H1 (cell line): ENCODE results near the gene ENPP6. TPM values are rescaled to one million over a fixed set of nuclear protein-coding genes. Genes with fewer than 3 reads are reported as not detected.

Experiments
- CTCF ChIA-PET: fragments of 300-600 bp; sonication (Branson Sonifier 250); formaldehyde crosslinking; loops from one replicate; lab custom pipeline; 2021; ENCODE audit not compliant: partially characterized antibody; lab: Charles Lee
- POLR2A ChIA-PET: fragments of 300-600 bp; sonication (Branson Sonifier 250); formaldehyde crosslinking; loops from one replicate; lab custom pipeline; 2021; ENCODE audit warnings: inconsistent platforms; ENCODE audit not compliant: partially characterized antibody; lab: Charles Lee
- DNase-seq, 2 experiments: peaks; one replicate each; pipeline versions ENCODE4 v3.0.0 to v3.0.0-alpha.2; 2010 to 2022; ENCODE audit warnings: low spot score in 2 of 2, low read depth in 1 of 2, mixed read lengths in 1 of 2
- FAIRE-seq: peaks from 2 replicates; lab custom pipeline; 2011; peaks lifted over from hg19 to GRCh38; lab: Jason Lieb, UNC
- H2AFZ ChIP-seq: 2 replicates; pipeline ENCODE4 v1.8.1; 2012; ENCODE audit warnings: low read length, inconsistent platforms
- H2AK5ac ChIP-seq: 2 replicates; pipeline ENCODE4 v1.6.1; 2013; ENCODE audit warnings: low read depth, low read length
- H2BK120ac ChIP-seq: replicated peaks from 2 replicates; pipeline ENCODE3; 2013; ENCODE audit warnings: low read depth, low read length, inconsistent platforms
- H2BK12ac ChIP-seq: 2 replicates; pipeline ENCODE4 v1.6.1; 2013; ENCODE audit warnings: low read depth, low read length
- H2BK15ac ChIP-seq: 2 replicates; pipeline ENCODE4 v1.6.1; 2013; ENCODE audit warnings: low read length
- H2BK20ac ChIP-seq: 2 replicates; pipeline ENCODE4 v1.6.1; 2013; ENCODE audit warnings: low read length
- H2BK5ac ChIP-seq: 2 replicates; pipeline ENCODE4 v1.6.1; 2013; ENCODE audit warnings: low read depth, low read length
- H3K14ac ChIP-seq: 2 replicates; pipeline ENCODE4 v1.6.1; 2013; ENCODE audit warnings: inconsistent platforms; ENCODE audit not compliant: insufficient read length
- H3K18ac ChIP-seq: 2 replicates; pipeline ENCODE4 v1.6.1; 2013; ENCODE audit warnings: low read length; ENCODE audit errors: extremely low read depth
- H3K23ac ChIP-seq: 2 replicates; pipeline ENCODE4 v1.6.1; 2013; ENCODE audit warnings: inconsistent platforms; ENCODE audit not compliant: insufficient read length
- H3K23me2 ChIP-seq: 2 replicates; pipeline ENCODE4 v1.6.1; 2013; ENCODE audit warnings: low read depth, low read length
- H3K27ac ChIP-seq: 2 replicates; pipeline ENCODE4 v1.6.1; 2011; ENCODE audit warnings: low read depth, low read length, inconsistent platforms
- H3K27me3 ChIP-seq, 4 experiments: replicated peaks in 1 of 4; 1 replicate in 1 of 4; 2 replicates in 3 of 4; pipeline versions ENCODE4 v1.6.1 to v1.8.1; 2011 to 2013; ENCODE audit warnings: low read length in 3 of 4, mild to moderate bottlenecking in 3 of 4, inconsistent platforms in 2 of 4, mixed read lengths in 2 of 4, moderate library complexity in 1 of 4; ENCODE audit not compliant: control insufficient read depth in 3 of 4, insufficient read depth in 3 of 4; ENCODE audit errors: extremely low read depth in 1 of 4
- H3K36me3 ChIP-seq, 4 experiments: 2 replicates each; pipeline versions ENCODE4 v1.6.1 to v1.8.1; 2011 to 2013; ENCODE audit warnings: mild to moderate bottlenecking in 4 of 4, low read length in 3 of 4, moderate library complexity in 2 of 4, control low read depth in 1 of 4, inconsistent platforms in 1 of 4; ENCODE audit not compliant: insufficient read depth in 4 of 4, control insufficient read depth in 2 of 4
- H3K4ac ChIP-seq: replicated peaks from 2 replicates; pipeline ENCODE3; 2013; ENCODE audit warnings: low read length, low read depth, mixed read lengths, inconsistent platforms; ENCODE audit not compliant: insufficient read length
- H3K4me1 ChIP-seq, 4 experiments: replicated peaks in 1 of 4; 1 replicate in 1 of 4; 2 replicates in 3 of 4; pipeline versions ENCODE4 v1.6.1 to v1.8.1; 2011 to 2013; ENCODE audit warnings: low read length in 3 of 4, inconsistent platforms in 2 of 4, mixed read lengths in 1 of 4; ENCODE audit not compliant: insufficient read depth in 4 of 4, control insufficient read depth in 3 of 4
- H3K4me2 ChIP-seq, 2 experiments: 2 replicates each; pipeline versions ENCODE4 v1.6.1 to v1.8.1; 2011 to 2013; ENCODE audit warnings: low read depth in 2 of 2, low read length in 2 of 2, control low read depth in 1 of 2, inconsistent platforms in 1 of 2, mild to moderate bottlenecking in 1 of 2; ENCODE audit not compliant: insufficient read depth in 1 of 2
- H3K4me3 ChIP-seq, 4 experiments: fragments of 200-600, 300-600 bp in 1 of 4; sonication (generic), shearing (Covaris generic), sonication (Bioruptor Twin) in 1 of 4; 2 replicates each; pipeline versions ENCODE4 v1.5.1 to v1.8.1; 2011 to 2016; ENCODE audit warnings: low read length in 4 of 4, low read depth in 3 of 4, control low read depth in 2 of 4, inconsistent platforms in 2 of 4, mild to moderate bottlenecking in 2 of 4, mixed read lengths in 1 of 4, moderate library complexity in 1 of 4; ENCODE audit not compliant: insufficient read depth in 2 of 4; ENCODE audit errors: extremely low read depth in 1 of 4
- H3K56ac ChIP-seq: replicated peaks from 2 replicates; pipeline ENCODE3; 2013; ENCODE audit warnings: low read depth, mild to moderate bottlenecking, mixed read lengths, low read length, inconsistent platforms; ENCODE audit not compliant: insufficient read length
- H3K79me1 ChIP-seq: 2 replicates; pipeline ENCODE4 v1.6.1; 2013; ENCODE audit warnings: low read depth, low read length, control low read depth
- H3K79me2 ChIP-seq, 2 experiments: 2 replicates each; pipeline versions ENCODE4 v1.6.1 to v1.8.1; 2012 to 2013; ENCODE audit warnings: low read length in 2 of 2, mild to moderate bottlenecking in 2 of 2, inconsistent platforms in 1 of 2; ENCODE audit not compliant: insufficient read depth in 2 of 2, control insufficient read depth in 1 of 2
- H3K9ac ChIP-seq, 4 experiments: replicated peaks in 1 of 4; 1 replicate in 1 of 4; 2 replicates in 3 of 4; pipeline versions ENCODE4 v1.6.1 to v1.8.1; 2011 to 2013; ENCODE audit warnings: low read depth in 3 of 4, low read length in 3 of 4, control low read depth in 2 of 4, mild to moderate bottlenecking in 2 of 4, moderate library complexity in 2 of 4, inconsistent platforms in 1 of 4; ENCODE audit errors: extremely low read depth in 1 of 4
- H3K9me3 ChIP-seq, 2 experiments: 2 replicates each; pipeline versions ENCODE4 v1.6.1 to v1.8.1; 2012 to 2013; ENCODE audit warnings: mild to moderate bottlenecking in 2 of 2, moderate library complexity in 2 of 2, control low read depth in 1 of 2, inconsistent platforms in 1 of 2, low read depth in 1 of 2, low read length in 1 of 2, mixed read lengths in 1 of 2; ENCODE audit not compliant: insufficient read depth in 2 of 2
- H4K20me1 ChIP-seq, 2 experiments: replicated peaks in 1 of 2; 2 replicates each; pipeline versions ENCODE3 to v1.8.1; 2011 to 2013; ENCODE audit warnings: inconsistent platforms in 2 of 2, low read length in 2 of 2, mild to moderate bottlenecking in 1 of 2; ENCODE audit not compliant: insufficient read depth in 2 of 2, control insufficient read depth in 1 of 2
- H4K5ac ChIP-seq: 2 replicates; pipeline ENCODE4 v1.6.1; 2013; ENCODE audit warnings: low read length, low read depth, mixed read lengths, inconsistent platforms; ENCODE audit not compliant: insufficient read length
- H4K8ac ChIP-seq: 2 replicates; pipeline ENCODE4 v1.8.0; 2013; ENCODE audit warnings: mild to moderate bottlenecking, moderate library complexity, low read length, inconsistent platforms; ENCODE audit not compliant: insufficient read depth; ENCODE audit errors: extremely low read depth
- H4K91ac ChIP-seq: replicated peaks from 2 replicates; pipeline ENCODE3; 2013; ENCODE audit warnings: low read length, mixed read lengths, inconsistent platforms; ENCODE audit not compliant: insufficient read length
- BACH1 ChIP-seq: IDR thresholded peaks from 2 replicates; pipeline ENCODE4 v1.6.1; 2012; ENCODE audit warnings: low read length, improper control_type of control experiment
- CBX5 ChIP-seq: fragments of 300-800, 300-1000 bp; sonication (generic); IDR thresholded peaks from 2 replicates; pipeline ENCODE4 v1.7.1; 2016; ENCODE audit warnings: antibody characterized with exemption, low read length, low read depth
- GABPA ChIP-seq: IDR thresholded peaks from 2 replicates; pipeline ENCODE4 v1.6.1; 2011; ENCODE audit warnings: mild to moderate bottlenecking, low read length, moderate library complexity, borderline replicate concordance; ENCODE audit not compliant: insufficient read depth
- KDM4A ChIP-seq: IDR thresholded peaks from one replicate; pipeline ENCODE4 v1.7.1; 2012; ENCODE audit warnings: low read depth, mild to moderate bottlenecking, moderate library complexity, low read length, inconsistent platforms; ENCODE audit not compliant: severe bottlenecking
- PHF8 ChIP-seq: fragments of 200-600 bp; sonication (generic); conservative IDR thresholded peaks from 2 replicates; pipeline ENCODE4 v1.7.1; 2012; ENCODE audit warnings: low read depth, mild to moderate bottlenecking, inconsistent platforms, low read length, moderate library complexity
- POLR2AphosphoS5 ChIP-seq: IDR thresholded peaks from 2 replicates; pipeline ENCODE4 v1.6.1; 2011; ENCODE audit warnings: low read depth, low read length
- polyA plus RNA-seq, 7 experiments: library from polyadenylated mRNA; depleted of rRNA in 3 of 7; stranded (reverse) in 5 of 7; unstranded in 2 of 7; fragments of >200 nt in 5 of 7; fragments of 200-250 nt in 2 of 7; gene quantifications; 1 replicate in 5 of 7; 2 replicates in 1 of 7; 4 replicates in 1 of 7; pipeline versions ENCODE4 v1.2.1 to v1.2.3, GENCODE V29; 2011 to 2013; ENCODE audit warnings: missing spikeins in 2 of 7, mixed read lengths in 2 of 7
- total RNA-seq: library from RNA; stranded (reverse); fragmentation: NEBNext Ultra II Directional; extraction: Animal tissue kit (Norgen Biotek cat#: 25700); gene quantifications from 2 replicates; pipeline ENCODE4 v1.2.1, GENCODE V29; 2021
- TF ChIP-seq, protein P1 (sequence below), 3 experiments: IDR thresholded peaks; 1 replicate in 2 of 3; 2 replicates in 1 of 3; pipeline versions ENCODE4 v1.5.1 to v1.6.1; 2011; ENCODE audit warnings: low read length in 3 of 3, mild to moderate bottlenecking in 3 of 3, inconsistent platforms in 2 of 3, low read depth in 1 of 3, moderate library complexity in 1 of 3; ENCODE audit not compliant: insufficient read depth in 1 of 3; ENCODE audit errors: control extremely low read depth in 1 of 3

ENPP6 gene
- total and polyA plus RNA-seq, 2 of the 8 experiments (the other 6 are each of a cell fraction or from before 2014, with no cell fraction given): 0.11 to 0.20 TPM

DNA sequence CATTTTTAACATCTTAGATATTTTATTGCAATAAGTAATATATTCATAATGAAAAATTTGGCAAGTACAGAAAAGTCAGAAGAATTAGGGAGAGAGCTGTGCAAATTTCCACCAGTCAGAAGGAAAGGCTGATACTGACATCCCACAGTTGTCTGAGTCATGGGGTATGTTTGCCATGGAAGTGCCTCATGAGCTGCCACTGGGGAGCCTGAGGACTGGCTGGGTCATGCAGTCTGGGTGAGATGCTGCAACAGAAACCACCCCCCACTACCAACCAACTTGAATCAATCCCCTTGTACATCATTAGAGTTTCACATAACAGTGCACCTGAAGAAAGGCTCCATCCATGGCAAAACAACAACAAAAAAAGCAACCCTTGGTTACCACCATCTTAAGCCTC lies 45.2 kb upstream of the ENPP6 start:
- H2BK120ac ChIP-seq: no peak overlapping the region
- no peak overlapping the region for H3K27ac ChIP-seq
- H3K36me3 ChIP-seq: no peaks in the 10 kb centered on the region
- H3K4me1 ChIP-seq: peaks cover 0 to 2% (median 0%) of the 10 kb centered on the region in 4 experiments; a peak in 4 of 7 replicates
- H2AFZ ChIP-seq: no peak overlapping the region
- no peak overlapping the region for H2BK12ac ChIP-seq
- H3K4me3 ChIP-seq: no peak overlapping the region
- no peak overlapping the region for H4K91ac ChIP-seq
- H4K8ac ChIP-seq: no peak overlapping the region
- H3K23ac ChIP-seq: no peak overlapping the region
- no peak overlapping the region for H2BK15ac ChIP-seq
- no peak overlapping the region for H3K56ac ChIP-seq
- H3K27me3 ChIP-seq: no peaks in the 10 kb centered on the region
- H3K79me1 ChIP-seq: no peaks in the 10 kb centered on the region
- H3K9me3 ChIP-seq: no peaks in the 10 kb centered on the region
- no peaks in the 10 kb centered on the region for H3K23me2 ChIP-seq
- H3K4ac ChIP-seq: no peak overlapping the region
- H3K14ac ChIP-seq: no peak overlapping the region
- H3K79me2 ChIP-seq: no peaks in the 10 kb centered on the region
- FAIRE-seq (no peak), DNase-seq (peak in 1 of 2 experiments; percentile 8)
- no peak overlapping the region for H3K9ac ChIP-seq
- no peak overlapping the region for H4K5ac ChIP-seq
- CTCF ChIA-PET: interaction anchor here (0.7 to 4.2 kb wide), 12 partner anchors 9 to 430 kb away, joined by 3 to 37 read pairs (median 4); no protein-coding TSS in a partner anchor
- no peaks in the 10 kb centered on the region for H4K20me1 ChIP-seq
- H3K4me2 ChIP-seq: no peak overlapping the region
- H2BK20ac ChIP-seq: no peak overlapping the region
- no peak overlapping the region for H2BK5ac ChIP-seq
- POLR2A ChIA-PET: interaction anchor here (0.7 kb wide), 1 partner anchor 212 kb away, joined by 3 read pairs; the partner anchor contains the start of gene IRF2
- TF ChIP-seq GABPA (no peak), KDM4A (no peak), PHF8 (no peak), BACH1 (no peak), POLR2AphosphoS5 (no peak), CBX5 (no peak)
- TF ChIP-seq, protein P1, sequence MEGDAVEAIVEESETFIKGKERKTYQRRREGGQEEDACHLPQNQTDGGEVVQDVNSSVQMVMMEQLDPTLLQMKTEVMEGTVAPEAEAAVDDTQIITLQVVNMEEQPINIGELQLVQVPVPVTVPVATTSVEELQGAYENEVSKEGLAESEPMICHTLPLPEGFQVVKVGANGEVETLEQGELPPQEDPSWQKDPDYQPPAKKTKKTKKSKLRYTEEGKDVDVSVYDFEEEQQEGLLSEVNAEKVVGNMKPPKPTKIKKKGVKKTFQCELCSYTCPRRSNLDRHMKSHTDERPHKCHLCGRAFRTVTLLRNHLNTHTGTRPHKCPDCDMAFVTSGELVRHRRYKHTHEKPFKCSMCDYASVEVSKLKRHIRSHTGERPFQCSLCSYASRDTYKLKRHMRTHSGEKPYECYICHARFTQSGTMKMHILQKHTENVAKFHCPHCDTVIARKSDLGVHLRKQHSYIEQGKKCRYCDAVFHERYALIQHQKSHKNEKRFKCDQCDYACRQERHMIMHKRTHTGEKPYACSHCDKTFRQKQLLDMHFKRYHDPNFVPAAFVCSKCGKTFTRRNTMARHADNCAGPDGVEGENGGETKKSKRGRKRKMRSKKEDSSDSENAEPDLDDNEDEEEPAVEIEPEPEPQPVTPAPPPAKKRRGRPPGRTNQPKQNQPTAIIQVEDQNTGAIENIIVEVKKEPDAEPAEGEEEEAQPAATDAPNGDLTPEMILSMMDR (IDR thresholded peaks at IDR 0.05; ENCODE audit: control extremely low read depth in 1 of 3, insufficient read depth in 1 of 3, low read depth in 1 of 3, low read length in 3 of 3): no peak
- H2AK5ac ChIP-seq: no peak overlapping the region
- H3K18ac ChIP-seq: no peak overlapping the region
